Fibroblast of mammary gland (primary cell): ENCODE results near the gene EGR2.
A peak's percentile ranks its signal among the peaks of the same experiment; 100 is the strongest.

ENCODE experiments used
- DNase-seq: peaks from one replicate; pipeline ENCODE4 v3.0.0-alpha.2; 2010; ENCODE audit warnings: low read depth
- H3K4me3 ChIP-seq: 2 replicates; pipeline ENCODE4 v1.5.1; 2011; ENCODE audit warnings: low read depth, mild to moderate bottlenecking, low read length, moderate library complexity; ENCODE audit not compliant: control insufficient read depth
- TF ChIP-seq, protein P1 (sequence below): conservative IDR thresholded peaks from 2 replicates; pipeline ENCODE4 v1.5.1; 2011; ENCODE audit warnings: low read depth, low read length, inconsistent platforms; ENCODE audit not compliant: control insufficient read depth, insufficient read depth

Gene EGR2

DNA sequence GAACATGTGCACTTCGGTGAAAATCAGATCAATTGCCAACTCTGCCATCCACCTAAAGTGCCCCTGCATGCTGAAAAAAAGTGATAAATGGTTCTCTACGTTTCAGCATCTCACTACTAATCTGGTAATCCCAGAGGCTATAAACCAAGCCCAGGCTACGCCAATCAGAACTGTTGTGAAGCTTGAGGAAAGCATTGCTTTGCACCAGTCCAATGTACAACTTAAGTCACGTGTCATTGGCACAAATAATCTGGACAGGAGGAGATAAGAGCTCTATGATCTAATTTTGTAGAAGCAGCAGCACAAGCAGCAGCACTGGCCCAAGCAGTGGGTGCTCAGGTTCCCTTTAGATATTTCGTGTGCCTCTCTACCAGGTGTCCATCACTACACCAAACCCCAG lies 4.4 kb upstream of the EGR2 start:
- H3K4me3 ChIP-seq: no peak overlapping the region
- TF ChIP-seq, protein P1, sequence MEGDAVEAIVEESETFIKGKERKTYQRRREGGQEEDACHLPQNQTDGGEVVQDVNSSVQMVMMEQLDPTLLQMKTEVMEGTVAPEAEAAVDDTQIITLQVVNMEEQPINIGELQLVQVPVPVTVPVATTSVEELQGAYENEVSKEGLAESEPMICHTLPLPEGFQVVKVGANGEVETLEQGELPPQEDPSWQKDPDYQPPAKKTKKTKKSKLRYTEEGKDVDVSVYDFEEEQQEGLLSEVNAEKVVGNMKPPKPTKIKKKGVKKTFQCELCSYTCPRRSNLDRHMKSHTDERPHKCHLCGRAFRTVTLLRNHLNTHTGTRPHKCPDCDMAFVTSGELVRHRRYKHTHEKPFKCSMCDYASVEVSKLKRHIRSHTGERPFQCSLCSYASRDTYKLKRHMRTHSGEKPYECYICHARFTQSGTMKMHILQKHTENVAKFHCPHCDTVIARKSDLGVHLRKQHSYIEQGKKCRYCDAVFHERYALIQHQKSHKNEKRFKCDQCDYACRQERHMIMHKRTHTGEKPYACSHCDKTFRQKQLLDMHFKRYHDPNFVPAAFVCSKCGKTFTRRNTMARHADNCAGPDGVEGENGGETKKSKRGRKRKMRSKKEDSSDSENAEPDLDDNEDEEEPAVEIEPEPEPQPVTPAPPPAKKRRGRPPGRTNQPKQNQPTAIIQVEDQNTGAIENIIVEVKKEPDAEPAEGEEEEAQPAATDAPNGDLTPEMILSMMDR: no peak
- DNase-seq: no peak

DNA sequence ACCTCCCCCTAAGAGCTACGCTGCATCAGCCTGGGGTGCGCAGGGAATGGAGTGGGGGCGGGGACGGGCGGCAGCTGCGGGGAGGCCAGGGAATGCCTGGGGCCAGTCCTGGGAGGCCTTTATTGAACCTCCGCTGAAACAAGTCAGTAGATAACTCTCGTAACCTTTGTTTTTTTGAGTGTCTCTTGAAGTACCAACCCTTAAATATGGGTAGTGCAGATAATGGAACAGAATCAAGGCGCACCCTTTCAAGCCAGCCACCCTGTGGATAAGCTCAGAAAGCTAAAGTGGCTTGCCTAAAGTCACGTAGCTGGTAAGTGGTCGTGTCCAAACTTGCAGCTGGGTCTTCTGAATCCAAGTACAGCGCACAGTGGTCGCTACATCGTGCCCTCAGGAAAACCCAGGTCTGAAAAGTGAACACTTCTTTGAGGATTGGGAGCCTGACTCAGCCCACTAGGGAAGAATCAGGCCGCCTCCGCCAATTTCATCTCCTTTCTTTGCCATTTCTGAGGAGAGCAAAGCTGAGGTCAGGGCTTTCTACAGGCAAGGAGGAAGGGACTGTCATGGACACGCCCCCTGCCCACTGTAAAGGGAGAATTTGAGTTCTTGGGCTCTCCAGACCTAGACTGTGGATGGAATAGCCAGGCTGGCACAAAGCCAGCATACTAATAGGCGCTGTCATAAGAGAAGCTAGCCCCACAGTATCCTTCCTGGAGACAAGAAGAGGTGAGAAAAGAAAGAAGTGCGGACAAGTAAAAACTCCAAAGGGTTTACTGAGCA lies 3.2 kb upstream of the EGR2 start:
- DNase-seq: peak; percentile 25
- TF ChIP-seq, protein P1: no peak
- H3K4me3 ChIP-seq: no peak overlapping the region

DNA sequence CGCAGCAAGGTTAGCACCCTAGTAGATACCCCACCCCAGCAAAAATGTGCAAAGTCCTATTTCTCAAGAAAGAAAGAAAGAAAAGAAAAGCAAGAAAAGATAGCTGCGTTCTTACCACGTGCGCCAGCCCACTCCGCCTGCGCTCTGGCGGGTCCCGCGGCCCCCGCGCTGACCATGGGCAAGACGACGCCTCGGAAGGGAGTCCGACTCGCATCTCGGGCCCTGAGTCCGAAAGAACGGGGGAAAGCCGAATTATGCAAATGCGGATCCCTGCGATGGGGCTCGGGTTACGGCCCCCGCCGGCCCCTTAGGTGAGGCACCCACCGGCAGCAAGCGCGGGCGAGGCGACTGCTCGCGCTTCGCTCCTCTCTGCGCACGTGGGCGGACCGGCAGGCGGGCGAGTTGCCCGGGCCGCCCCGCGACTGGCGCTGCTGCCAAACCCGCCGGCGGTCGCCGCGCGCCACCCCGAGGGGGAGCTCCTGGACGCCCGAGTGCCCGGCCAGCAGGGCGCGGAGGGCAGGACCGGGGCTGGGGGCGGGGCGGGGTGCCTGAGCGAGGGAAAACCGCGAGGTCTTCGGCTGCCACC lies 2.4 kb upstream of the EGR2 start:
- DNase-seq: no peak
- H3K4me3 ChIP-seq: peak overlapping the region; percentile 6
- TF ChIP-seq, protein P1: no peak

DNA sequence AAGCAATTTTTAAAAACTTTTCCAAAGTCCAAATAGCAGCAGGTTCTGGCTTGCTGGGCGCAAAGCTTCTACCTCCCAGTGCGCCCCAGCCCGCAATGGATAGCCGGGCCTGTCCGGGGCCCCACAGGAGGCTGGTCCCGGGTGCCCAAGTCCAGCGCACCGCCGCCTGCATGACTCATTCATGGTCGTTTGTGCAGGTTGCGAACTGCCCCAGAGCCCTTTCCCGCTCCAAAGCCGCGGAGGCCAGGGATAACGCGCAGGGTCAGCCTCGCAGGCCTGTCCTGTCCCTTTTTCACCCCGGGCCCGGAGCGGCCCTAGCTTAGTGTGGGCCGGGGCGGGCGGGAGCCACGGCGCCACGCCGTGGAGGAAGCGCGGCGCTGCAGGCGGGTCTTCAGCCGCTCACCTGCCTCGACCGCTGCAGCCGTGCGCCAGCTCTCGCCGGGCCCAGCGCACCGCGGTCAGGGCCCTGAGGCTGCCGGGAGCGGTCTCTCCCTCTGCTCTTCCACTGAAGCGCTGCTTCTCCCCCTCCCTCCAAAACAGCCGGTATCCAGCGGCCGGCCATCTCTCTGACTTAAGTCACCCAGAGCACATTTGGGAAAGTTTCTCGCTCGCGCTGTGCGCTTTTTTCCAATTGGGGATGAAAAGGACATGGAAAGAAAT lies 1.7 kb upstream of the EGR2 start:
- TF ChIP-seq, protein P1: peak; percentile 43
- peak overlapping the region; percentile 53 for H3K4me3 ChIP-seq
- DNase-seq: peak; percentile 60

DNA sequence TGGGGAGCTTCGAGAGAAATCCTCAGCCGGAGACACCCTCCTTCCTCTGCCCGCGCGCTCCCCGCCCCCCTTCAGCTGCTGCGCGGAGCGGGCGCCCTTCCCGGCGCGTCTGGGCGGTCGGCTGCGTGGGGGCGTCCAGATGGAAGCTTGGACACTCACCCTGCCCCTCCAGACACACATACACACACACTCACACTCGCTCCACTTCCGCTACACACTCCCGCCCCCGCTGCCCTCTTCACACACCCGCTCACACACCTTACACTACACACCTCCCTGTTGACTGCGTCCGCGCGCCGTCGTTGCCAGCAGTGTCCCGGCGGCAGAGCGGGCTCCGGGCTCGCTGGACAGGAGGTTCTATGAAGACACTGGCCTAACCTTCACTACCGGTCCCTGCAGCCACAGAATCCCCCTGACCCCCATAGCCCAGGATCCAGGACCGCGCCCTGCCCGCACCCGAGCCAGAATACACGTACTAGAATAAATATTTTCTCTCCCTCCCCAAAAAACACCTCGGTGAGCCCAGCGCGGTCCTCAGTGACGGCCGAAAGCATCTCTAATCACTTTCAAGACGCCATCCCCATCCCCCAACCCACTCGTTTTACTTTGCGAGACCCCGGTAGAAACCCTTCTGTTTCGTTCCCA lies 1.1 kb upstream of the EGR2 start:
- H3K4me3 ChIP-seq: peak overlapping the region; percentile 53
- TF ChIP-seq, protein P1: no peak
- no peak for DNase-seq

DNA sequence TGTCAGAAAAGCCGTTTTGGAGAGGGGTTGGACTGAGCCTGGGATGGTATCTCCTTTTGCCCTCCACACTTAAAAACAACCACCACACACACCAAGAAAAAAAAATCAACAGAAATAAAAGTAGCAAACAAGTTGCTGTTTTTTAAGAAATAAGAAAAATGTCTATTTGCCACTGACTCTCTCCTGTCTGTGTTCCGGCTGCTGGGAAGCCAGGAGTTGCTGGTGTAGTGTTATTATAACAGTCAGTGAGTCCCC lies 163 bp downstream of the EGR2 start:
- DNase-seq: no peak
- peak overlapping the region; percentile 53 for H3K4me3 ChIP-seq
- TF ChIP-seq, protein P1: no peak
